SJSA1 (cell line): ENCODE results near the gene SLC35B1. TPM values are rescaled to one million over a fixed set of nuclear protein-coding genes. Genes with fewer than 3 reads are reported as not detected.

Source experiments
- DNase-seq, 2 experiments: peaks; one replicate each; pipeline ENCODE4 v3.0.0-alpha.2; 2015 to 2020; ENCODE audit warnings: low spot score in 2 of 2, low read depth in 1 of 2
- H3K27ac ChIP-seq: fragments of 250-450 bp; sonication (Bioruptor Pico); 2 replicates; pipeline ENCODE4 v1.5.1; 2020; ENCODE audit warnings: mild to moderate bottlenecking, moderate library complexity
- H3K27me3 ChIP-seq: fragments of 250-450 bp; sonication (Bioruptor Pico); replicated peaks from 2 replicates; pipeline ENCODE4 v1.5.1; 2020; ENCODE audit warnings: mild to moderate bottlenecking, moderate library complexity
- H3K36me3 ChIP-seq: fragments of 250-450 bp; sonication (Bioruptor Pico); 2 replicates; pipeline ENCODE4 v1.5.1; 2020; ENCODE audit warnings: mild to moderate bottlenecking
- H3K4me1 ChIP-seq: fragments of 250-450 bp; sonication (Bioruptor Pico); replicated peaks from 2 replicates; pipeline ENCODE4 v1.6.1; 2021; ENCODE audit warnings: mild to moderate bottlenecking
- H3K4me3 ChIP-seq: fragments of 250-450 bp; sonication (Bioruptor Pico); 2 replicates; pipeline ENCODE4 v1.5.1; 2020; ENCODE audit warnings: mild to moderate bottlenecking
- H3K9me3 ChIP-seq: fragments of 250-450 bp; sonication (Bioruptor Pico); replicated peaks from 2 replicates; pipeline ENCODE4 v1.5.1; 2020; ENCODE audit warnings: mild to moderate bottlenecking
- total RNA-seq: library from RNA; depleted of rRNA; stranded (reverse); fragments of >200 nt; shearing (Covaris generic); gene quantifications from 2 replicates; pipeline ENCODE4 v1.2.3, GENCODE V29; 2014

SLC35B1 gene
- total RNA-seq, 1 experiment from 2014 or later: 141 TPM

- no peaks in the 10 kb centered on the region for H3K4me1 ChIP-seq
- no peak overlapping the region for H3K27ac ChIP-seq
- no peak for DNase-seq
- no peaks in the 10 kb centered on the region for H3K36me3 ChIP-seq
- H3K4me3 ChIP-seq: no peak overlapping the region
- 0 out of 2 replicates have a peak, but pooled peaks cover 3% of the 10 kb centered on the region for H3K27me3 ChIP-seq
- H3K9me3 ChIP-seq: no peaks in the 10 kb centered on the region
Observed at GRCh38 chr17:49745175-49746139, 37.7 kb upstream of the SLC35B1 start.

- DNase-seq: no peak
- Histone ChIP-seq H3K27ac (no peak overlapping the region), H3K27me3 (no peaks in the 10 kb centered on the region), H3K36me3 (no peaks in the 10 kb centered on the region), H3K4me3 (no peak overlapping the region), H3K4me1 (no peaks in the 10 kb centered on the region), H3K9me3 (no peaks in the 10 kb centered on the region)
Observed at GRCh38 chr17:49742166-49742638, 34.4 kb upstream of the SLC35B1 start.

- no peaks in the 10 kb centered on the region for H3K4me1 ChIP-seq
- H3K9me3 ChIP-seq: no peaks in the 10 kb centered on the region
- no peak overlapping the region for H3K27ac ChIP-seq
- no peaks in the 10 kb centered on the region for H3K27me3 ChIP-seq
- DNase-seq: no peak
- H3K36me3 ChIP-seq: no peaks in the 10 kb centered on the region
- H3K4me3 ChIP-seq: no peak overlapping the region
Observed at GRCh38 chr17:49741692-49742076, 33.9 kb upstream of the SLC35B1 start.

- no peak overlapping the region for H3K4me3 ChIP-seq
- H3K27ac ChIP-seq: no peak overlapping the region
- H3K27me3 ChIP-seq: no peaks in the 10 kb centered on the region
- H3K9me3 ChIP-seq: no peaks in the 10 kb centered on the region
- H3K36me3 ChIP-seq: no peaks in the 10 kb centered on the region
- H3K4me1 ChIP-seq: no peaks in the 10 kb centered on the region
- no peak for DNase-seq
Observed at GRCh38 chr17:49741009-49741691, 33.4 kb upstream of the SLC35B1 start.

- Histone ChIP-seq H3K4me1 (no peaks in the 10 kb centered on the region), H3K27me3 (no peaks in the 10 kb centered on the region; the same call in 1 of the 2 replicates), H3K36me3 (no peaks in the 10 kb centered on the region), H3K27ac (no peak overlapping the region), H3K9me3 (no peaks in the 10 kb centered on the region; the same call in 1 of the 2 replicates), H3K4me3 (no peak overlapping the region)
- DNase-seq: no peak
Observed at GRCh38 chr17:49739641-49740271, 32.0 kb upstream of the SLC35B1 start.

GRCh38 chr17:49738456-49739163 is 30.8 kb upstream of the SLC35B1 start:
- Histone ChIP-seq H3K27me3 (no peaks in the 10 kb centered on the region; the same call in 1 of the 2 replicates), H3K9me3 (no peaks in the 10 kb centered on the region; the same call in 1 of the 2 replicates), H3K27ac (no peak overlapping the region), H3K36me3 (no peaks in the 10 kb centered on the region), H3K4me3 (no peak overlapping the region), H3K4me1 (no peaks in the 10 kb centered on the region)
- DNase-seq: no peak

- H3K9me3 ChIP-seq: no peaks in the 10 kb centered on the region; the same call in 1 of the 2 replicates
- H3K36me3 ChIP-seq: no peaks in the 10 kb centered on the region
- DNase-seq: no peak
- no peak overlapping the region for H3K4me3 ChIP-seq
- H3K27me3 ChIP-seq: no peaks in the 10 kb centered on the region; the same call in 1 of the 2 replicates
- no peak overlapping the region for H3K27ac ChIP-seq
- no peaks in the 10 kb centered on the region for H3K4me1 ChIP-seq
Observed at GRCh38 chr17:49734515-49735490, 27.0 kb upstream of the SLC35B1 start.

- no peak for DNase-seq
- Histone ChIP-seq H3K4me3 (no peak overlapping the region), H3K4me1 (no peaks in the 10 kb centered on the region), H3K36me3 (no peaks in the 10 kb centered on the region), H3K27ac (no peak overlapping the region), H3K9me3 (no peaks in the 10 kb centered on the region; the same call in 1 of the 2 replicates), H3K27me3 (no peaks in the 10 kb centered on the region; the same call in 1 of the 2 replicates)
Observed at GRCh38 chr17:49731435-49731831, 23.7 kb upstream of the SLC35B1 start.

- no peaks in the 10 kb centered on the region; the same call in 1 of the 2 replicates for H3K27me3 ChIP-seq
- H3K27ac ChIP-seq: no peak overlapping the region
- H3K9me3 ChIP-seq: no peaks in the 10 kb centered on the region; the same call in 1 of the 2 replicates
- H3K36me3 ChIP-seq: no peaks in the 10 kb centered on the region
- H3K4me3 ChIP-seq: no peak overlapping the region
- DNase-seq: no peak
- H3K4me1 ChIP-seq: no peaks in the 10 kb centered on the region
Observed at GRCh38 chr17:49730785-49731434, 23.1 kb upstream of the SLC35B1 start.

- Histone ChIP-seq H3K27me3 (no peaks in the 10 kb centered on the region; the same call in 1 of the 2 replicates), H3K4me3 (no peak overlapping the region), H3K4me1 (no peaks in the 10 kb centered on the region), H3K27ac (no peak overlapping the region), H3K9me3 (no peaks in the 10 kb centered on the region; the same call in 1 of the 2 replicates), H3K36me3 (no peaks in the 10 kb centered on the region)
- no peak for DNase-seq
Observed at GRCh38 chr17:49730078-49730784, 22.5 kb upstream of the SLC35B1 start.

- no peak overlapping the region for H3K27ac ChIP-seq
Observed at GRCh38 chr17:49729069-49729468, 21.3 kb upstream of the SLC35B1 start.

More at GRCh38 chr17:49729069-49729468, 21.3 kb upstream of the SLC35B1 start:
- H3K9me3 ChIP-seq: no peaks in the 10 kb centered on the region
- DNase-seq: no peak
- H3K4me3 ChIP-seq: no peak overlapping the region
- no peaks in the 10 kb centered on the region for H3K4me1 ChIP-seq
- H3K36me3 ChIP-seq: no peaks in the 10 kb centered on the region
- no peaks in the 10 kb centered on the region for H3K27me3 ChIP-seq
